ENCODE results near the gene PTPN9.
A peak's percentile ranks its signal among the peaks of the same experiment; 100 is the strongest.
"Not testable (repeated sequence)": the region's sequence is repeated elsewhere in the genome, so short reads cannot be mapped to it uniquely, and the experiment has no call there.

The PTPN9 gene

DNA sequence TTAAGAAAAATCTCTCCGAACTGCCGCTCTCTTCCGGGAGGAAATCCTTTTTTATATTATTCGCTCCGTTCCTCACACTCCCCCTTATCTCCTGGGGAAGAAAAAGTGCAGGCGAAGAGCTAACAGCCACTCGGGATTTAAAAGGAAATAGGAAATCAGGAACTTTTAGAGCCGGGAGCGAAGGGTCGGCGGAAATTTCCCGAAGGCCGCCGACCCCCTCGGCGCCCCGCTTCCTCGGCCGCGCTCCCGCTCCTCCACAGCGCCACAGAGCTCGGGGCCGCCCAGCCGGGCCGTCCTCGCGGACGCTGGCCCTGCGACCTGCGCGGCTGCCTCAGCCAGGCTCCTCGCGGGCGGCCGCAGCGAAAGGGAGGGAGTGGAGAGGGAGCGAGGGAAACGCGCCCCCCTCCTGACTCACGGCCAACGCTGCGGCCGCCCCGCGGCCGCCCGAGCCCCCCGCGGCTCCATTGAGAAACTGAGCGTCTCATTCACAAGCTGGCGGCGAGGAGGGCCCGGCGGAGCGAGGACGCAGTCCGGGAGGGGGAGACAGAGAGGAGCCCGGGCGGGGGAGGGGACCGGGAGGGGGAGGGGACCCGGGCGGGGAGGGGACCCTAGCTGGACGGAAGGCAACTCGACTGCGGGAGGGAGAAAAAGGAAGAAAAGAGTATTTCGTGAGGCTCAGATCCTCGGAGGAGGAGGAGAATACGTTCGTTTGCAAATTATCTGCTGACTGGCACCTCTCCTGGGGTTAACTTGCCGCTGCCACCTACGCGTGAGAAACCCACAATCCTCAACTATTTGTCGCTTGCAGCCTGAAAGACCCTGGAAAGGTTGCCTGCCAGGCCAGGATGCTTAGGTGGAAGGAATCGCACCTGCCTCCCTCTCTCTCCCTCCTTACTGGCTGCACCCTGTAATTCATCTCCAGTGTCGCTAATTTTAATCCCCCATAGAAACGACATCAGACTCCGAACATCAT lies at the start of gene PTPN9:
PTPN9 (minus strand) TSS at position 368 of the 973 bp plus-strand sequence. CDS start 539 bp downstream, outside the sequence.
- FAIRE-seq: no peak

DNA sequence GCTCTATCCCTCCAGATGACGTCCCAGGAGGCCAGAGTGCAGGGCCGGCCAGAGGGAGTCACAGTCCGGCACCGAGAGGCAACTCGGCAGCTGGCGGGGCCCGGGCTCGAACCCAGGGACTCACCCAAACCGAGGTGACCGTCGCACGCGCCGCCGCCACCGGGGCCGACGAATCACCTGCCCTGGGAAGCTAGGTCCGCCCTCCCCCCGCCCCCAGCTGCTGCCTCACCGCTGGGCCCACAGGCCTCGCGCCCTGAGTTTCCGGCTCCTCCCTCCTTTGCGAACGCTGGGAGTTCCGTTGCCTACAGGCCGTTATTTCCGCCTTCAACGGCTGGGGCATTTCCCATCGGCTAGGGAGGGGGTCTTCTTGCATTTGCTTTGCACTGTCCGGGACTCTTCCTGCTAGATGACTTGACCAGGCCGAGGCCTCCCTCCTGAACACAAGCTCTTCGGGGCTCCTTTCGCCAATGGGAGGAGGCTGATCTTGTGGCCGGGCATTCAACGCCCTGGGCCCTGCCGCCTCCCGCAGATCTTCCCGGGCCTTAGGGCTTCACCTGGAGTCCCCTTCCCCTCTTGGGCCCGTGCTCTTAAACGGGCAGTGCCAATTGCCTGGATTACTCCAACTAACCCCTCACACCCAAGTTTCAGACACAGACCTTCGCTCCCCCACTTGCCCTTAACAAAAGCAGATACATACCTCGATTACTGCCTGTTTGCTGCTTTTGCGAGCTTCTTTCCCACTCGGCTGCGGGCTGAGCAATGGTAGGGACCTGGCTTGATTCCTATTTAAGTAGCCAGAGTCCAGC lies 46.6 kb upstream of the PTPN9 start, which contains the start of gene SNUPN:
SNUPN (minus strand) TSS at position 184 of the 806 bp plus-strand sequence. CDS start 4,674 bp downstream, outside the sequence.
- peak; percentile 34 for FAIRE-seq

DNA sequence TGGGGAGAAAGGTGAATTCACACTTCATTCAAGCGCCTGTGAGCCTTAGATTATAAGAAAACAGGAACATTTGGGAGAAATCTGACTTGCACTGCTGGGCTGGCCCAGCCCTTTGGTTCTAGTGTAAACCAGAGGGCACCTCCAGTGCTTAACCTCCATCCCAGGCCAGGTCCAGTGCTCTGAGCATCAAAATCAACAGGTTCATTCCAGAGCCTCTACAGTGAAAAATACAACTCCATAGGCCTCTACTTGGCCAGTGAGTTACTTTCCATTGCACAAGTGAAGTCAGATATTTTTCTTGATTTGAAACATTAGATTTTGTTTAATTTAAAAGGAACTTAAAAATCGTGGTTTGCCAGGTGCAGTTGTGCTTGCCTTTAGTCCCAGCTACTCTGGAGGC lies 43.4 kb upstream of the PTPN9 start:
- FAIRE-seq: no peak

DNA sequence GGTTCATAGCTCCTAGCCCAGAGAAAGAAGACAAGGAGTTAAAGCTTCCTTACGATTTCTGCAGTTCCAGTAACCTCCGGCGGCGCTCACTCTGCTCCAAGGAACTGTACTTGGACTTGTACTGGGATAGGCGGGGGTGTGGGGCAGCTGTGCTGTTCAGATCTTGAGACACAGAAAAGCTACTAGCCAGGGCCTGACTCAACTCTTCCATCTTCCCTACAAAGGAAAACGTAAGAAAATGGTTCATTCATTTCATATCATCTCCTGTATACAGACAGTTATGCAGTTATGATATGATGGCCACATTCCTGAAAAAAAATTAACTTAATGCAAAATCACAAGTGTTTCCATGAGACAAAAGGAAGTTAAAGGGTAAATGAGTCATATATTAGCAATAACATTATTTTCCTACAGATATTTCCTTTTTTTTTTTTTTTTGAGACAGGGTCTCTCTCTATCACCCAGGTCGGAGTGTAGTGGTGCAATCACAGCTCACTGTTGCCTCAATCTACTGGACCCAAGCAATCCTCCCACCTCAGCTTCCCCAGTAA lies 41.8 kb upstream of the PTPN9 start:
- no peak for FAIRE-seq

DNA sequence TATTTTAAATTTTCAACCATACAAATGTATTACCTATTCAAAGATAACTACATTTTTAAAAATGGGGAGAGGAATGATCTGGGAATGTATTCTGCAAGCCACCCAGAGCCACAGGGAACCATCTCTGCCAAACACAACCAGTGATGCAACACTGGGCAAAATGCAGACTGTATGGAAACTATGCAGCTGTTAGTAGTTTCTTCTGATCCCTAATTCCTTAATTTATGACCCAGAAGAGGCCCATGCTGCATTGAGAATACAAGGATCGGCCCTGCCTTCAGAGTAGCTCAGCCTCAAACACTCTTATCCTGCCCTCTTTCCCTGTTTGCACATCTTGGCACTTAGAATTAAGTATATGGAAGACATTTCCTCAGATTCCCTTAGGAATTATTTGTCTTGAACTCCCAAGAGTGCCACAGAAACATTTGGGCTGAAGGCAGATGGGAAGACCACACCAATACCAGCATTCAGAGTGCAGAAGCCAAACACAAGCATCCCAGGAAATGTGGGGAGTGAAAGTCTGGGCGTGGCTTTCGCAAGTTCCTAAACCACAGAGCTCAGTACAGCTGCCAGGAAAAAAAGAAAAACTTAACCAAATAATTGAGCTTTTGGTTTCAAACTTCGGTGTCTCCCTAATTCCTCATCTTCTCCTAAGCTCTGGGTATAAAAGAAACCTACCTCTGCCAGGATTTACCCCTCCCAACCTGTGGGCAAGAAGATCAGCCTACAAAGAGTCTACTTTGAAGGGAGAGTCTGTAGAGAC lies 41.1 kb upstream of the PTPN9 start:
- FAIRE-seq: no peak

DNA sequence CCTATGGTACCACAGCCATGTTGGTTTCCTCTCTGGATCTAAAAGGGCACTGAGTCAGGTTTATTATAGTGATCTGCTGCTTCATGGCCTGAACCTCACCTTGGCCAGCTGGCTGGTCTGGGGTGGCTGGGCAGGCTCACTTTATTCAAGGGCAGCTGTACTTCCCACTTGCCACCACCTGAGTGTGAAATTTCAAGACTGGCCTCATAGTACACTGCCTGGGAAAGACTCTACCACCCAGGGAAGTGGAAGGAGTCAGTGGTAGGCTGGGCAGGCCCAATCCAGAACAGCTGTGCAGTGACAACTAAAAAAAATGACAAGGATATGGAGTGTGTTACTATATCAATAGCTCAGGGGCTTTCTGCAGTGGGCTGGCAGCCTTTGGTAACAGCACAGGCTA lies 37.7 kb upstream of the PTPN9 start:
- FAIRE-seq: no peak

DNA sequence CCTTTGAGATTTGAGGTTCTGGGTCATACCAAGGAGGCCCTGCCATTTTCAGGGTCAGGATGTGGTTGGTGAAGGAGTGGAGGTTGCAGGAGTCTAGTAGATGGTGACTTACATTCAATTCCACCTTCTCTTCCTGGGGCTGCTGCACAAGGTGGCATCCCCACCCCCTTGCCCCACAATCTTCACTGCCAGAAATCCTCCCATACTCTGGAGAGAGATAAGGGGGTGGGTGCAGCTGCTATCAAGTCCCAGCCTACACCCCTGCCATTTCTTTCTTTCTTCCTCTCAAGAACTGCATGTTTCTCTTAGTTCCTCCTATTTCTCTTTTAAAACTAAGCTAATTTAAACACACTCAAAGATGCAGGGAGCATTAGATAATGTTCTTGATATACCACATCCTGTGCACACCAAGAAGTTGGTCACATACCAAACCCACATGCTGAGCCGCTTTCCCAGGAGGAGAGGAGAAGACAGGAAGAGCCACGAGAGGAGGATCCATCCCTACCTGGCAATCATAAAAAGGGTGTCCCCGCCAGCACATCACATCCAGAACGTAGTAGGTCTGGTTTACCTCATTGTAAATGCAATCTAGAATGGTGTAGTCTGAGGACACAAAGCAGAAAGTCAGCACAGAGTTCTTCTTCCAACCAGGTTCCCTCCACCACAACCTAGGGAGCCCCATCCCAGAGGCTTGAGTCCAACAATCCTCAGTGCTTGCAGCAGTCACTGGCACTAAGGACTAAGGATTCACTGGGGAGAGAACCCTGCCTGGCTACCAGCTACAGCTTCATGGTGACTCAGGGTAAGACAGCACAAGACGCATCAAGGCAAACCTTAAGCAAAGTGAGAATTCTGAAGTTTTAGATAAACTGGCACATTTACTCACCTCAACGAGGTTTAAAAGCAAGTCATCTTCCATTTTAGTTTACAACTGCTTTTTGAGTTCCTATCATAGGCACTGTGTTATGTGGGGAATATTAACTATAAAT lies 27.9 kb upstream of the PTPN9 start:
- no peak for FAIRE-seq

DNA sequence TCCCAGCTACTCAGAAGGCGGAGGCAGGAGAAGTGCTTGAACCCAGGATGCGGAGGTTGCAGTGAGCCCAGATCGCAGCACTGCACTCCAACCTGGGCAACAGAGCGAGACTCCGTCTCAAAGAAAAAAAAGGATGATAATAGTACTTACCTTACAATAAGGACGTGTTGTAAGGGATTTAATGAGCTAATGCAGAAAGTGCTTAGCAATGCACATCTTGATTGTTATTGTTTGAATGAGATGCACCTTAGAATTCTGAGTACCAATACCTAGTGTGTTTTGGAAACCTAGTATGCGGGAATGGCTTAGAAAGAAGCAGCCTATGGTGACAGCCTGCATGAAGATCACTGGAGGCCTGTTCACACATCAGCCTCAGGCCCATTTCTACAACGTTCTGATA lies 26.9 kb upstream of the PTPN9 start:
- FAIRE-seq: no peak

DNA sequence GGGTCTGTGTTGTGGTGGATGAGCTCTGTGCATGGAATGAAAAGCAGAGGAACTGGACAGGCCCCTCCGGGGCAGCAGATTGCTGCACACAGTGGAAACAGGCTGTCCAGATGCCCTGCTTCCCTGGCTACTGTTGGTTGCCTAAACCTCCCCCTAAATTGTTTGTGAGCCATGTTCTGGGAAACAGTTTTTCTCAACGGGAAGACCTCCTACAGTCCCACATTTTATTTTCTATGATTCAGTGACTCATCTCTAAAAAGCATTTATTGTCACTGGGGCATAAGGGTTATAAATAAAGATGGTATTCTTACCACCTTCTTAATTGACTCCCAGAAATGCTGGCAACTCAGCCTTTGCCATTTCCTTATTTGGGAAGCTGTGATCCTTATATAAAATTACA lies 20.3 kb upstream of the PTPN9 start:
- no peak for FAIRE-seq

DNA sequence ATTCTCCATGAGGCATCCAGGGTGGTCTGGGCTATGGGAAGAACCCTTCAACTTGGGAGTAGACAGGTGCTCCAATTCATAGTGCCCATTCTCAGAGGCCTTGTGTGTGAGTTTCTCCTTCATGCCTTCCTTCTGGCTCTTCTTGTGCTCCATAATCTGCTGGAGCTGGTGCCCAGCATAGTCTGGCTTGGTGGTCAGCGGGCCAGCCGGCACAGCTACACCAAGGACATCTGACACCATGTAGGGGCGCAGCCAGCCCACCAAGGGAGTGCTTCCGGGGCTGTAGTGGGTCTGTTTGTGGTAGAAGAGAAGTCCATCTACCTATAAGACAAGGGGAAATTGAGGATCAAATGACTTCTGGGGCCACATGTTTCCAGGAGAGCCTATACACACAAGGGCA lies 19.2 kb upstream of the PTPN9 start:
- FAIRE-seq: no peak

DNA sequence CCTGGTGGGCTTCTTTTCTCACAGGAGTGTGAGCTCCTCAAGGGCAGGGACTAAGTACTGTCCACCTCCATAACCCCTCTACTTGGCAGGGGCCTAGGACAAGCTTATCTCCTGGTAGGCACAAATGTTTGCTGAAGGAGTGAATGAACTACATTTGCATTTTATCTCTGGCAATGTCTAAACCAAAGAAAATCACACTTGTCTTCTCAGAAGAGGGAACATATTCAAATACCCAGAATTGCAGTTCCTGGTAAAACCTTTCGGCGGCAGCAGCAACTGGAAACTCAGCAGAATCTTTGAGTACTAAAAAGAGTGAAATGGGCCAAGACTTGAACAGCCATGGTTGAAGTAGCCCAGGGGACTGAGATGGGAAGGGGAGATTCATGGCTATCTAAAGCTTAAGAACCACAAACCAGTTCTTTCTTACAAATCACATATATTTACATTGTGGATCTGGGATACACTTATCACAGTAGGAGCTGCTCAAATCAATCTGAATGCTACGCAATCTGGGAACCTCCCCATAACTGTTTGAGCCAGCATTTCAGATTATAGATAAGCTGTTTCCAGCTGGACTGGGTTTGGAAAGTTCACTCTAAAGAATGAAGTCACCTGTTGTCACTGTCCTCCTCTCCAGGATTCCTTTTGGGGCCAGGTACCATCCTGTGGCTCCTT lies 18.7 kb upstream of the PTPN9 start:
- no peak for FAIRE-seq

DNA sequence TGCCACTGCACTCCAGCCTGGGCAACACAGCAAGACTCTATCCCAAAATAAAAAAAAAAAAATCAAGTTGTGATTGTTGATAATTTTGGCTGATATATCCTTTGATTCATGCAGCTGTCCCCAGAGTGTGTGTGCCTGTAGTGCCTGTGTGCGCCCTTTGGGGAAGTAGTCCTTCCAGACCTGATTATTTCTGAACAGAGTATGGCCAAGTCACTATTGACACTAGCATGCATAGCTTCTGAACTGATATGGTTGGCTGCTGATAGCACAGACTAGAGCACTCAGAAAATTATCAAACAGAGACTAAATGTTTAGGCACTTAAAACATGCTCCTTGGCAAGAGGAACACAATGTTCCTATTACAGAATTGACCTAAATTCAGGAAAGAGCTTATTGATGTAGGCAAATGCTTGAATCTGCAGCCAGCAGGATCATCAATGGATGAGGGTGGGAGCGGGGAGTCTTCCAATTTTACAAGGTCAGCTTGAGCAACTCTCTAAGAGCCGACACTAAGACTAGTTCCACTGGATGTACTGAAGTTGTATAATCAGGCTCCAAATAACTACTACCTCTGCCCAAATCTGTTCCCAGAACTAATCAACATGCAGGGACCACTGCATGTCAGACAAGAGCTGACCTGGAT lies 17.7 kb upstream of the PTPN9 start:
- no peak for FAIRE-seq

DNA sequence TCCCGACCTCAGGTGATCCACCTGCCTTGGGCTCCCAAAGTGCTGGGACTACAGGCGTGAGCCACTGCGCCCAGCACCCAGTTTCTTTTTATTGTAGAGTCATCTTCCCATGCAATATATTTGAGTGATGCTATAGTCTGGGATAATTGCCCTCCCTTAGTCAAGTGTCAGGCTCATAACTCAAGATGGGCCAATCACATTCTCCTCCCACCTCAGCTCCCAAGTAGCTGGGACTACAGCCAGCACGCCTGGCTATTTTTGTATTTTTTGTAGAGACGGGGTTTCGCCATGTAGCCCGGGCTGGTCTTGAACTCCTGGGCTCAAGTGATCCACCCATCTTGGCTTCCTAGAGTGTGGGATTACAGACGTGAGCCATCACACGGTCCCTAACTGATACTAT lies 15.2 kb upstream of the PTPN9 start:
- no peak for FAIRE-seq

DNA sequence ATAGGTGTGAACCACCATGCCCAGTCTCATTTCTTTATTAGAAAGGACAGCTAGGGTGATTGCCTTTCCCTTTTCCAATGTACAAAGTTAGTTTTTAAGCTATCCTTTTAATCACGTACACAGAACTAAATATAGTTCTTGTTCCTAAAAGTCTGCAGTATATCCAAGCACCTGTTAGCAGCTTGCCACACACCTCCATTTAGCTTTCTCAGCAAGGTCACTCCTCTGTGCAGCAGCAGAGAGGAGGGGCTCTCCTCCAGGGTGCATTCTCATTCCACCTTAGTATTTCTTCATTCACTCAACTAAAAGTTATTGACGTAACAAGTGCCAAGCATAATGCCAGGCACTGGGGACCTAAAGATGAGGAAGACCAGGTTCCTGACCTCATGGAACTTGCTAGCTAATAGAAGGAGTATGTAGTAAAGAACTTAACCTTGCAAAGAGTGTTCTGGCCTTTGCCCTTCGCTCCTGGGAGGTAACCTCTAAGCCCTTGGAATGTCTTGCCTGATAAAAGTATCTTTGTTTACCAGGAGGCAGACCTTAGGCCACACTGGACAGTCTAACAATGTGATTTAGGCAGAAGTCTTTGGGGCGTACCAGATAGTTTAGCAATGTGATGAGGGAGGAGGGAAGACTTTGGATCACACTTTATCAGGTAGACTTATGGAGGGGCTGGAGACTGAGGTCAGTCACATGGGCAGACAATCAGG lies 12.7 kb upstream of the PTPN9 start:
- FAIRE-seq: no peak

DNA sequence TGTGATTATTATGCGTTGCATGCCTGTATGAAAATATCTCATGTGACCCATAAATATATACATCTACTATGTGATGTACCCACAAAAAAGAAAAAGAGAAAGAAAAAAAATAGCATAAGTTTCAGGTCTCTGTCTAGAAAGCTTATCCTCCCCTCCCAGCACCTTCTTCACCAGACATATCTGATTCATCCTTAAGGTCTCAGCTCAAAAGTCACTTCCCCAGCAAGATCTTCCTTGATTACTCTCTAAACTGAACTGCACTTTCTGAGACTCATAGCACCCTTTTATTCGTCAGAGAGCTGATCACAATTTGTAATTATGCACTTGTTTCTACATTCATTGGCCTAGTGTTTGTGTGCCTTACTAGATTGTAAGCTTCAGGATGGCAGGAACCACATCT lies 11.1 kb upstream of the PTPN9 start:
- FAIRE-seq: no peak

DNA sequence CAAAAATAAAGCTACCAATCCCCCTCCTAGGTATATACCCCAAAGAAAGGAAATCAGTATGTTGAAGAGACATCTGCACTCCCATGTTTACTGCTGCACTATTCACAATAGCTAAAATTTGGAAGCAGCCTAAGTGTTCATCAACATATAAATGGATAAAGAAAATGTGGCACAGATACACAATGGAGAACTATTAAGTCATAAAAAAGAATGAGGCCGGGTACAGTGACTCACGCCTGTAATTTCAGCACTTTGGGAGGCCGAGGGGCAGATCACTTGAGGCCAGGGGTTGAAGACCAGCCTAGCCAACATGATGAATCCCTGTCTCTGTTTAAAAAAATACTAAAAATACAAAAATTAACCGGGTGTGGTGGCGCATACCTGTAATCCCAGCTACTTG lies 10.0 kb upstream of the PTPN9 start:
- no peak for FAIRE-seq

DNA sequence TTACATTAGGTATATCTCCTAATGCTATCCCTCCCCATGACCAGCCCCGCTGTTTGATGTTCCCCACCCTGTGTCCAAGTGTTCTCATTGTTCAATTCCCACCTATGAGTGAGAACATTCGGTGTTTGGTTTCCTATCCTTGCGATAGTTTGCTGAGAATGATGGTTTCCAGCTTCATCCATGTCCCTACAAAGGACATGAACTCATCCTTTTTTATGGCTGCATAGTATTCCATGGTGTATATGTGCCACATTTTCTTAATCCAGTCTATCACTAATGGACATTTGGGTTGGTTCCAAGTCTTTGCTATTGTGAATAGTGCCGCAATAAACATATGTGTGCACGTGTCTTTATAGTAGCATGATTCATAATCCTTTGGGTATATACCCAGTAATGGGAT lies 7.3 kb upstream of the PTPN9 start:
- not testable (repeated sequence) for FAIRE-seq

DNA sequence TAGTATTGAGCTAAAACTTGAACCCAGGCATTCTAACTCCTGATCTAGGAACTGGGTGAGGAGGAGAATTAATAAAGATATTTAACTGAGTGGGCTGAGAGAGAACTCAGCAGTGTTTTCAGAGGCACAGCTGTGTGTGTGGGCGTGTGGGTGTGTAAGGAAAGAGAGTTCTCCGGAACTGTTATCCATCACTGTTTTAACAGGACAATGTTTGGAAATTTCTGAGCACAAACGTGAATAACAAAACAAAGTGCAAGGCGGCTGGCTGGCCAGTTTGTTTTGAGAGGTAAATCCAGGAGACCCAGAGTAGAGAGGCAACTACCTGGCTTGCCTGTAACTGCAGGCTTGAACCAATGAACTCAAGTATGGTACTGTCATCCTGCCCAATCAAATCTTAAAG lies 5.0 kb upstream of the PTPN9 start:
- no peak for FAIRE-seq

DNA sequence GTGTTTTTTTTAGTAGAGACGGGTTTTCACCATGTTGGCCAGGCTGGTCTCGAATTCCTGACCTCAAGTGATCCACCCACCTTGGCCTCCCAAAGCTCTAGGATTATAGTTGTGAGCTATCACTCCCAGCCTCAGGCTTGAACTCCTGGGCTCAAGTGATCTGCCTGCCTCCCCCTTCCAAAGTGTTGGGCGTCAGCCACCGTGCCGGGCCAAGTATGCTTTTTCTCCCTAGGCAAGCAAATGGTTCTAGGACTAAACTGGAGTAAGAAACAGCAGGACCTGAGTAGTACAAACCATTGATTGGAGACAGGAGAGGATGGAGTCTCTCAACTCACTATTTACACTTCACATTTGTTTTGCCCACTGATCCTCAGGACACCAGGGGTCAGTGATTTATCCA lies 4.6 kb upstream of the PTPN9 start:
- FAIRE-seq: no peak

DNA sequence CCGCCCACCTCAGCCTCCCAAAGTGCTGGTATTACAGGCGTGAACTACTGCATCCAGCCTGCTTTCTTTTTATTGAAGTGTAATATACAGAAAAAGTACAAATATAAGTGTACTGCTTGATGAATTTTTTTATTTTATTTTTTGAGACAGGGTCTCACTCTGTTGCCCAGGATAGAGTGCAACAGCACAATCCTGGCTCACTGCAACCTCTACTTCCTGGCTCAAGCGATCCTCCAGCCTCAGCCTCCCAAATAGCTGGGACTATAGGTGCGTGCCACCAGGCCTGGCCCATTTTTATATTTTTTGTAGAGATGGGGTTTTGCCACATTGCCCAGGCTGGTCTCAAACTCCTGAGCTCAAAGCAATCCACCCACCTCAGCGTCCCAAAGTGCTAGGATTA lies 3.8 kb upstream of the PTPN9 start:
- not testable (repeated sequence) for FAIRE-seq

Data from A204.1 (cell line).